HepG2 (cell line): ENCODE measurements around the gene C20orf144. TPM values are rescaled to one million over a fixed set of nuclear protein-coding genes. Genes with fewer than 3 reads are reported as not detected.

Source experiments
- ATAC-seq: fragments of 200-7000 bp; cut with Tn5 transposase; 3 replicates; pipeline ENCODE4 v1.9.1; 2020; ENCODE audit warnings: mild to moderate bottlenecking, moderate library complexity
- BruUV-seq: library from RNA; stranded (reverse); fragments of 400-500 nt; replicated peaks from 2 replicates; lab custom pipeline; 2021; lab: Mats Ljungman, UMichigan
- CTCF ChIA-PET: fragments of 300-600 bp; formaldehyde crosslinking; extraction: SDS; loops from one replicate; lab custom pipeline; 2021; ENCODE audit warnings: low total read pairs, inconsistent platforms, low intra/inter-chr PET ratio; lab: Yijun Ruan, JAX
- POLR2A ChIA-PET: fragments of 350-600 bp; sonication (Branson Sonifier 250); formaldehyde crosslinking; loops from one replicate; lab custom pipeline; 2020; ENCODE audit warnings: antibody characterized with exemption, inconsistent platforms; lab: Yijun Ruan, JAX
- DNase-seq: peaks from one replicate; pipeline ENCODE4 v3.0.0-alpha.2; 2015; ENCODE audit warnings: low spot score
- FAIRE-seq: peaks from 3 replicates; lab custom pipeline; 2011; peaks lifted over from hg19 to GRCh38; lab: Jason Lieb, UNC
- H2AFZ ChIP-seq: one replicate; pipeline ENCODE4 v1.6.1; 2011; ENCODE audit warnings: low read length, inconsistent platforms
- H3K27ac ChIP-seq: fragments of 300-600 bp; 3 replicates; pipeline ENCODE4 v1.8.0; 2011; ENCODE audit warnings: mixed run types, mild to moderate bottlenecking, mixed read lengths, low read length, inconsistent platforms; ENCODE audit not compliant: insufficient read depth; ENCODE audit errors: extremely low read length
- H3K27me3 ChIP-seq, 2 experiments: fragments of 200-600 bp in 1 of 2; 2 replicates in 1 of 2; 3 replicates in 1 of 2; pipeline versions ENCODE4 v1.6.0 to v1.8.0; 2011; ENCODE audit warnings: low read length in 2 of 2, mild to moderate bottlenecking in 2 of 2, moderate library complexity in 2 of 2, inconsistent platforms in 1 of 2; ENCODE audit not compliant: insufficient read depth in 2 of 2, control insufficient read depth in 1 of 2
- H3K36me3 ChIP-seq, 2 experiments: fragments of 200-600 bp in 1 of 2; replicated peaks in 1 of 2; 2 replicates in 1 of 2; 3 replicates in 1 of 2; pipeline versions ENCODE4 v1.5.1 to v1.8.0; 2011; ENCODE audit warnings: low read length in 2 of 2, inconsistent platforms in 1 of 2; ENCODE audit not compliant: insufficient read depth in 2 of 2, control insufficient read depth in 1 of 2
- H3K4me1 ChIP-seq: 2 replicates; pipeline ENCODE4 v1.5.1; 2012; ENCODE audit warnings: low read length, inconsistent platforms; ENCODE audit not compliant: insufficient read depth
- H3K4me2 ChIP-seq: 2 replicates; pipeline ENCODE4 v1.6.0; 2011; ENCODE audit warnings: low read depth, low read length, inconsistent platforms
- H3K4me3 ChIP-seq, 3 experiments: fragments of 200-600 bp in 1 of 3; sonication (generic), shearing (Covaris generic) in 1 of 3; replicated peaks in 1 of 3; 2 replicates each; pipeline ENCODE4 v1.5.1; 2011 to 2016; ENCODE audit warnings: low read length in 3 of 3, inconsistent platforms in 2 of 3, low read depth in 2 of 3, mild to moderate bottlenecking in 2 of 3, control low read depth in 1 of 3, mixed read lengths in 1 of 3; ENCODE audit not compliant: insufficient read depth in 1 of 3
- H3K79me2 ChIP-seq: one replicate; pipeline ENCODE4 v1.6.1; 2011; ENCODE audit warnings: low read length, inconsistent platforms; ENCODE audit not compliant: insufficient read depth
- H3K9ac ChIP-seq: 2 replicates; pipeline ENCODE4 v1.6.0; 2011; ENCODE audit warnings: mild to moderate bottlenecking, low read depth, low read length, inconsistent platforms; ENCODE audit not compliant: insufficient read depth
- H3K9me3 ChIP-seq: 2 replicates; pipeline ENCODE4 v1.5.1; 2012; ENCODE audit warnings: mild to moderate bottlenecking, low read length
- H4K20me1 ChIP-seq: 2 replicates; pipeline ENCODE4 v1.6.0; 2011; ENCODE audit warnings: inconsistent platforms, mild to moderate bottlenecking, low read length, moderate library complexity; ENCODE audit not compliant: insufficient read depth
- AGO1 ChIP-seq: fragments of 200-400 bp; formaldehyde crosslinking; IDR thresholded peaks from 2 replicates; pipeline ENCODE4 v1.6.1; 2017; ENCODE audit warnings: mild to moderate bottlenecking, low read depth, low read length, moderate library complexity; ENCODE audit not compliant: poor library complexity, severe bottlenecking
- AGO2 ChIP-seq: fragments of 200-400 bp; formaldehyde crosslinking; optimal IDR thresholded peaks from 2 replicates; pipeline ENCODE3; 2017; ENCODE audit warnings: mild to moderate bottlenecking, low read depth, low read length, moderate library complexity
- EEA1 ChIP-seq: sonication (generic); formaldehyde crosslinking; IDR thresholded peaks from 2 replicates; pipeline ENCODE4 v1.5.1; 2020; ENCODE audit warnings: mild to moderate bottlenecking, missing genetic modification reagents, borderline replicate concordance
- ESRRA ChIP-seq: sonication (generic); formaldehyde crosslinking; IDR thresholded peaks from 2 replicates; pipeline ENCODE4 v1.5.1; 2020; ENCODE audit warnings: mild to moderate bottlenecking, low read depth, missing genetic modification reagents
- HNRNPLL ChIP-seq: fragments of 200-400 bp; formaldehyde crosslinking; IDR thresholded peaks from 2 replicates; pipeline ENCODE4 v1.6.1; 2017; ENCODE audit warnings: mild to moderate bottlenecking, low read depth, low read length; ENCODE audit not compliant: poor library complexity, severe bottlenecking
- HOXA7 ChIP-seq: sonication (generic); formaldehyde crosslinking; IDR thresholded peaks from 2 replicates; pipeline ENCODE4 v1.8.1; 2022; ENCODE audit warnings: mild to moderate bottlenecking, missing genetic modification reagents, moderate library complexity
- JUND ChIP-seq: sonication (generic); formaldehyde crosslinking; IDR thresholded peaks from 2 replicates; pipeline ENCODE4 v1.8.0; 2022; ENCODE audit warnings: mild to moderate bottlenecking, missing genetic modification reagents
- MEIS2 ChIP-seq: sonication (generic); formaldehyde crosslinking; IDR thresholded peaks from 2 replicates; pipeline ENCODE4 v1.9.0; 2021; ENCODE audit warnings: mild to moderate bottlenecking, missing genetic modification reagents
- MTERF4 ChIP-seq: sonication (generic); formaldehyde crosslinking; IDR thresholded peaks from 2 replicates; pipeline ENCODE4 v1.8.0; 2023; ENCODE audit warnings: mild to moderate bottlenecking, missing genetic modification reagents
- MYC ChIP-seq: sonication (generic); formaldehyde crosslinking; IDR thresholded peaks from 2 replicates; pipeline ENCODE4 v1.9.0; 2021; ENCODE audit warnings: missing genetic modification reagents, borderline replicate concordance
- NBN ChIP-seq: fragments of 450-650 bp; conservative IDR thresholded peaks from 2 replicates; pipeline ENCODE4 v1.6.1; 2017
- NCOR1 ChIP-seq: fragments of 200-600 bp; sonication (generic); IDR thresholded peaks from 2 replicates; pipeline ENCODE4 v1.7.0; 2017; ENCODE audit warnings: antibody characterized with exemption, low read length, borderline replicate concordance
- NFKB2 ChIP-seq: sonication (generic); formaldehyde crosslinking; IDR thresholded peaks from 2 replicates; pipeline ENCODE4 v1.4.0; 2020; ENCODE audit warnings: missing genetic modification reagents, borderline replicate concordance
- RFXANK ChIP-seq: IDR thresholded peaks from 2 replicates; pipeline ENCODE4 v1.6.1; 2016
- SMAD9 ChIP-seq: sonication (generic); formaldehyde crosslinking; IDR thresholded peaks from 2 replicates; pipeline ENCODE4 v1.5.1; 2020; ENCODE audit warnings: mild to moderate bottlenecking, missing genetic modification reagents
- TARDBP ChIP-seq: sonication (generic); formaldehyde crosslinking; IDR thresholded peaks from 2 replicates; pipeline ENCODE4 v1.8.0; 2022; ENCODE audit warnings: mild to moderate bottlenecking, missing genetic modification reagents
- ZBTB38 ChIP-seq: sonication (generic); formaldehyde crosslinking; IDR thresholded peaks from 2 replicates; pipeline ENCODE4 v1.5.1; 2020; ENCODE audit warnings: mild to moderate bottlenecking, missing genetic modification reagents
- ZNF530 ChIP-seq: sonication (generic); formaldehyde crosslinking; IDR thresholded peaks from 2 replicates; pipeline ENCODE4 v1.5.0; 2020; ENCODE audit warnings: low read depth, mild to moderate bottlenecking, missing genetic modification reagents
- ZNF563 ChIP-seq: sonication (generic); formaldehyde crosslinking; IDR thresholded peaks from 2 replicates; pipeline ENCODE4 v1.8.0; 2022; ENCODE audit warnings: mild to moderate bottlenecking, moderate library complexity, missing genetic modification reagents
- ZNF704 ChIP-seq: sonication (generic); formaldehyde crosslinking; IDR thresholded peaks from 2 replicates; pipeline ENCODE4 v1.8.1; 2023; ENCODE audit warnings: mild to moderate bottlenecking, inconsistent platforms, moderate library complexity, missing genetic modification reagents, borderline replicate concordance
- ZNF713 ChIP-seq: sonication (generic); formaldehyde crosslinking; IDR thresholded peaks from 2 replicates; pipeline ENCODE4 v1.4.0; 2020; ENCODE audit warnings: mild to moderate bottlenecking, missing genetic modification reagents
- ZNF768 ChIP-seq: sonication (generic); formaldehyde crosslinking; IDR thresholded peaks from 2 replicates; pipeline ENCODE4 v1.4.0; 2020; ENCODE audit warnings: missing genetic modification reagents
- WGBS: methylation state at CpG from one replicate; pipeline ENCODE4 v1.1.6; 2017; ENCODE audit warnings: low lambda C conversion rate; 5-methylcytosine and 5-hydroxymethylcytosine counted together
- in situ Hi-C: cut with HindIII; loops from 2 replicates; pipeline ENCODE4 v1.10.0; 2017; ENCODE audit warnings: low pct_unique_long_range_greater_than_20kb; ENCODE audit not compliant: extremely low pct_ligation_motif_present
- intact Hi-C: fragments of 100-400 bp; cut with micrococcal nuclease; formaldehyde crosslinking; loops from one replicate; pipeline ENCODE4 v1.10.0; 2022; ENCODE audit not compliant: unreplicated experiment
- polyA plus RNA-seq, 8 experiments: library from polyadenylated mRNA; depleted of rRNA in 3 of 8; stranded (reverse) in 7 of 8; unstranded in 1 of 8; fragments of >200 nt; fragmentation: Illumina TruSeq in 4 of 8; extraction: Trizol in 4 of 8; gene quantifications; 2 replicates each; pipeline versions ENCODE4 v1.2.1 to v1.2.3, GENCODE V29; 2011 to 2016; ENCODE audit warnings: low read depth in 4 of 8, missing spikeins in 1 of 8, mixed read lengths in 1 of 8; ENCODE audit not compliant: insufficient read depth in 1 of 8
- total RNA-seq, 5 experiments: library from RNA; depleted of rRNA; stranded (reverse); fragments of >200 nt; fragmentation: Illumina TruSeq; extraction: Trizol; gene quantifications; 2 replicates each; pipeline ENCODE4 v1.2.3, GENCODE V29; 2016; ENCODE audit warnings: low read depth in 1 of 5

The C20orf144 gene
- total and polyA plus RNA-seq, 2 of the 13 experiments (the other 11 are each of a cell fraction or from before 2014, with no cell fraction given) = 0.09 to 0.16 TPM

- TF ChIP-seq ESRRA (CRISPR knock-in tag) (no peak), ZNF530 (CRISPR knock-in tag) (no peak)
- TF ChIP-seq, all 625 proteins: peak for 3
These were observed 21.8 kb upstream of the C20orf144 start (continued) for GRCh38 chr20:33640287-33640686.

GRCh38 chr20:33644313-33645071 is 17.6 kb upstream of the C20orf144 start:
- FAIRE-seq (no peak), ATAC-seq (no peak), DNase-seq (no peak)
- POLR2A ChIA-PET = no interaction called here
- CTCF ChIA-PET = no interaction called here
- Histone ChIP-seq H3K9ac (no peak overlapping the region), H3K27me3 (no peaks in the 10 kb centered on the region), H3K27ac (no peak overlapping the region), H3K36me3 (peaks cover 32 to 47% of the 10 kb centered on the region in 2 experiments), H3K4me3 (no peak overlapping the region), H3K79me2 (no peaks in the 10 kb centered on the region), H4K20me1 (no peaks in the 10 kb centered on the region; the same call in 1 of the 2 replicates), H3K4me2 (no peak overlapping the region), H3K4me1 (peaks cover 6% of the 10 kb centered on the region; the same call in 1 of the 2 replicates), H2AFZ (no peak overlapping the region), H3K9me3 (no peaks in the 10 kb centered on the region)
- intact Hi-C loops (no loop called here), in situ Hi-C loops (loop anchor here (10.0 kb wide), 1 partner anchor 130 kb away; no protein-coding TSS in a partner anchor)
- WGBS = 97% methylated on average over 28 of the region's 28 CpGs
- no TSS peak for BruUV-seq
- peak; percentile 25 for TF ChIP-seq HNRNPLL
- TF ChIP-seq ZNF563 = 0 out of 2 replicates have a peak, but pooled peaks have one; percentile 29
- no peak for TF ChIP-seq HOXA7 (CRISPR knock-in tag)
- peak; percentile 73 for TF ChIP-seq AGO2
- TF ChIP-seq TARDBP (CRISPR knock-in tag) = no peak
- no peak for TF ChIP-seq SMAD9 (CRISPR knock-in tag)
- no peak for TF ChIP-seq NBN
- peak; percentile 30 for TF ChIP-seq AGO1
- TF ChIP-seq MEIS2 (CRISPR knock-in tag) = peak; percentile 50; the same call in 1 of the 2 replicates
- no peak for TF ChIP-seq JUND
- no peak for TF ChIP-seq MTERF4 (CRISPR knock-in tag)
- 0 out of 2 replicates have a peak, but pooled peaks have one; percentile 33 for TF ChIP-seq ZBTB38
- 0 out of 2 replicates have a peak, but pooled peaks have one; percentile 18 for TF ChIP-seq MYC (CRISPR knock-in tag)
- no peak for TF ChIP-seq ZNF713 (CRISPR knock-in tag)
- 0 out of 2 replicates have a peak, but pooled peaks have one; percentile 36 for TF ChIP-seq EEA1 (CRISPR knock-in tag)
- TF ChIP-seq ZNF704 = 0 out of 2 replicates have a peak, but pooled peaks have one; percentile 28
- peak; percentile 22; the same call in 1 of the 2 replicates for TF ChIP-seq ZNF768
- no peak for TF ChIP-seq RFXANK
- no peak for TF ChIP-seq NCOR1
- TF ChIP-seq NFKB2 (CRISPR knock-in tag) = 0 out of 2 replicates have a peak, but pooled peaks have one; percentile 46
